Activated naive CD8-positive, alpha-beta T cell treated with anti-CD3 and anti-CD28 coated beads, Interleukin-2, amount 50 U/mL, for 16 hours (primary cell): ENCODE measurements around the gene ADGRG3.

Experiments
- DNase-seq: peaks from one replicate; pipeline ENCODE4 v3.0.0-alpha.2; 2020; ENCODE audit warnings: low read depth, low spot score

The ADGRG3 gene

GRCh38 chr16:57630931-57631845 is 36.9 kb upstream of the ADGRG3 start:
- no peak for DNase-seq

GRCh38 chr16:57632568-57632967 is 35.5 kb upstream of the ADGRG3 start:
- DNase-seq: no peak

- DNase-seq: no peak
These were observed 34.6 kb upstream of the ADGRG3 start for GRCh38 chr16:57633383-57634064.

- no peak for DNase-seq
These were observed 33.9 kb upstream of the ADGRG3 start for GRCh38 chr16:57634171-57634570.

GRCh38 chr16:57635266-57636097 is 32.6 kb upstream of the ADGRG3 start:
- DNase-seq: no peak

GRCh38 chr16:57636184-57636583 is 31.9 kb upstream of the ADGRG3 start:
- DNase-seq: no peak

- DNase-seq: no peak
These were observed 31.1 kb upstream of the ADGRG3 start for GRCh38 chr16:57637020-57637419.

GRCh38 chr16:57637424-57637823 is 30.7 kb upstream of the ADGRG3 start:
- no peak for DNase-seq

GRCh38 chr16:57637965-57638364 is 30.1 kb upstream of the ADGRG3 start:
- no peak for DNase-seq

GRCh38 chr16:57638381-57638780 is 29.7 kb upstream of the ADGRG3 start:
- no peak for DNase-seq

GRCh38 chr16:57639172-57639887 is 28.8 kb upstream of the ADGRG3 start:
- DNase-seq: no peak

GRCh38 chr16:57640185-57640584 is 27.9 kb upstream of the ADGRG3 start:
- DNase-seq: no peak

GRCh38 chr16:57640612-57641011 is 27.5 kb upstream of the ADGRG3 start:
- DNase-seq: no peak

- no peak for DNase-seq
These were observed 25.7 kb upstream of the ADGRG3 start for GRCh38 chr16:57642160-57643135.

GRCh38 chr16:57643147-57643874 is 24.8 kb upstream of the ADGRG3 start:
- no peak for DNase-seq

- no peak for DNase-seq
These were observed 24.2 kb upstream of the ADGRG3 start for GRCh38 chr16:57643910-57644309.

GRCh38 chr16:57644383-57645014 is 23.6 kb upstream of the ADGRG3 start:
- DNase-seq: no peak

GRCh38 chr16:57645169-57645568 is 22.9 kb upstream of the ADGRG3 start:
- no peak for DNase-seq
